Measurements from ENCODE around the gene ZNF540. TPM values are rescaled to one million over a fixed set of nuclear protein-coding genes. Genes with fewer than 3 reads are reported as not detected.

ZNF540 gene
- total and polyA plus RNA-seq, 2 experiments from 2014 or later: 3.0 TPM; not detected in 1

DNA sequence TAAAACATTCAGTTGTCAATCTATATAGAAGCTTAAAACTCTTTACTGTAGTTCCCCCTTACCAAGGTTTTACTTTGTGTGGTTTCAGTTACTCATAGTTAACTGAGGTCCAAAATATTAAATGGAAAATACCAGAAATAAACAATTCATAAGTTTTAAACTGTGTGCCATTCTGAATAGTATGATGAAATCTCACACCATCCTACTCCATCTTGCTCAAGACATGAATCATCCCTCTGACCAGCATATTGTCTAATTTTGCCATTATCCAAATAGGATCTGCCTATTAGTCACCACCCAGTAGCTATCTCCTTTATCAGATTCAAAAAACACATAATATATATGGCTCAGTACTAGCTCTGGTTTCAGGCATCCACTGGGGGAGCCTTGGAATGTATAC lies 22.5 kb upstream of the ZNF540 start:
- no peaks in the 10 kb centered on the region for H3K4me1 Mint-ChIP-seq
- Histone ChIP-seq H3K4me3 (no peak overlapping the region), H2AFZ (no peak overlapping the region), H3K4me1 (ENCODE audit: insufficient read depth) (no peaks in the 10 kb centered on the region), H3K27me3 (ENCODE audit: insufficient read depth) (no peaks in the 10 kb centered on the region), H3K4me2 (no peak overlapping the region), H3K36me3 (ENCODE audit: insufficient read depth) (peaks cover 26% of the 10 kb centered on the region), H3K79me2 (replicated peaks; ENCODE audit: insufficient read depth) (no peaks in the 10 kb centered on the region; the same call in 1 of the 2 replicates), H4K20me1 (replicated peaks; ENCODE audit: insufficient read depth) (no peaks in the 10 kb centered on the region), H3K9me2 (ENCODE audit: insufficient read depth) (peaks cover 4% of the 10 kb centered on the region; the same call in 1 of the 2 replicates), H3K27ac (ENCODE audit: low read depth) (no peak overlapping the region), H3F3A (replicated peaks; ENCODE audit: low read depth) (no peaks in the 10 kb centered on the region)
- ATAC-seq: no peak
- H3K4me3 Mint-ChIP-seq: no peak overlapping the region
- peaks cover 46% of the 10 kb centered on the region for H3K9me3 Mint-ChIP-seq
- H3K36me3 Mint-ChIP-seq (ENCODE audit: low read depth): peaks cover 66% of the 10 kb centered on the region
- no peak overlapping the region for H3K27ac Mint-ChIP-seq
- no peak for TF ChIP-seq ZNF331 (CRISPR knock-in tag; IDR thresholded peaks at IDR 0.05; ENCODE audit: low read depth)
- TF ChIP-seq EZH2phosphoT487 (IDR thresholded peaks at IDR 0.05; ENCODE audit: unreplicated experiment): no peak
- TF ChIP-seq POLR2AphosphoS5 (IDR thresholded peaks at IDR 0.05; ENCODE audit: low read depth): no peak
- TF ChIP-seq CREB1 (CRISPR knock-in tag; IDR thresholded peaks at IDR 0.05; ENCODE audit: low read depth): no peak
- no peak for TF ChIP-seq ZNF462 (CRISPR knock-in tag; IDR thresholded peaks at IDR 0.05)
- no peak for TF ChIP-seq EZH2 (IDR thresholded peaks at IDR 0.05; ENCODE audit: low read depth, unreplicated experiment)
- TF ChIP-seq REST (IDR thresholded peaks at IDR 0.05; ENCODE audit: unreplicated experiment): no peak
- no peak for TF ChIP-seq JUNB (IDR thresholded peaks at IDR 0.05; ENCODE audit: unreplicated experiment)
- no peak for TF ChIP-seq ZNF114 (CRISPR knock-in tag; IDR thresholded peaks at IDR 0.05)
- TF ChIP-seq NANOG (IDR thresholded peaks at IDR 0.05; ENCODE audit: borderline replicate concordance): no peak
- TF ChIP-seq STAT1 (IDR thresholded peaks at IDR 0.05; ENCODE audit: unreplicated experiment): no peak
- TF ChIP-seq CTCF (conservative IDR thresholded peaks at IDR 0.05; ENCODE audit: low read depth in 2 of 2): no peak
- TF ChIP-seq, protein P1, sequence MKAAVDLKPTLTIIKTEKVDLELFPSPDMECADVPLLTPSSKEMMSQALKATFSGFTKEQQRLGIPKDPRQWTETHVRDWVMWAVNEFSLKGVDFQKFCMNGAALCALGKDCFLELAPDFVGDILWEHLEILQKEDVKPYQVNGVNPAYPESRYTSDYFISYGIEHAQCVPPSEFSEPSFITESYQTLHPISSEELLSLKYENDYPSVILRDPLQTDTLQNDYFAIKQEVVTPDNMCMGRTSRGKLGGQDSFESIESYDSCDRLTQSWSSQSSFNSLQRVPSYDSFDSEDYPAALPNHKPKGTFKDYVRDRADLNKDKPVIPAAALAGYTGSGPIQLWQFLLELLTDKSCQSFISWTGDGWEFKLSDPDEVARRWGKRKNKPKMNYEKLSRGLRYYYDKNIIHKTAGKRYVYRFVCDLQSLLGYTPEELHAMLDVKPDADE (IDR thresholded peaks at IDR 0.05): no peak
- peaks cover 3% of the 10 kb centered on the region for H3K27me3 Mint-ChIP-seq (ENCODE audit: insufficient read depth, low read depth, poor library complexity)
- DNase-seq (ENCODE audit: low spot score): no peak
